Hematopoietic multipotent progenitor cell (in vitro differentiated cells): ENCODE data around the gene XKR7. TPM values are rescaled to one million over a fixed set of nuclear protein-coding genes. Genes with fewer than 3 reads are reported as not detected.

Source experiments
- DNase-seq, 3 donors: peaks; one replicate each; pipeline ENCODE4 v3.0.0-alpha.2; 2011 to 2015; ENCODE audit warnings: low read depth in 2 of 3, low spot score in 2 of 3
- total RNA-seq: library from RNA; depleted of rRNA; stranded (reverse); fragments of >200 nt; gene quantifications from one replicate; pipeline ENCODE4 v1.2.3, GENCODE V29; 2012

XKR7 gene
- total RNA-seq, 1 donor: under 0.01 TPM

DNA sequence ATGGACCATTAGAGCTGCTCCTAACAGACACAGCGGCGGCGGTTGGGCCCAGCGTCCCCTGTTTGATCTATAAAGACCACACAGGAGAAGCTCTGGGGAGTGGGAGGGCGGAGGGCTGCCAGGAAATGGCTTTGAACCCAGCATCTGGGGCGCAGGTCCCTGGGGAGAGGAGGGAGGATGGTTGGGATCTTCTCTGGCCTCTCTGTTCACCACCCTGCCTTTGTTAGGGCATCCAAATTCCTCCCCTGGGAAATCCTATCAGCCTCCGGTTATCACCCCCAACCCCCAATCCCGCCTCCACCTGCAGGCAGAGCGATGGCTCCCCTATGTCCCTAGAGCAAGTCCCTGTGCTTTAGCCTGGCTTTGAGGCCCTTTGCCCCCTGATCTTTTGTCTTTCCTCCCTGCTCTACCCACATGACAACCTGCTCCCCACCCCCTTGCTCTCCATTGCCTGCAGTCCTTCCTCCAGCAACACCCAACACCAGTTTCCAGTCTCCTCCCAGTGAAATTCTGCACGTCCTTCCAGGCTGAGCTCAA lies 7.1 kb downstream of the XKR7 start:
- DNase-seq: no peak

DNA sequence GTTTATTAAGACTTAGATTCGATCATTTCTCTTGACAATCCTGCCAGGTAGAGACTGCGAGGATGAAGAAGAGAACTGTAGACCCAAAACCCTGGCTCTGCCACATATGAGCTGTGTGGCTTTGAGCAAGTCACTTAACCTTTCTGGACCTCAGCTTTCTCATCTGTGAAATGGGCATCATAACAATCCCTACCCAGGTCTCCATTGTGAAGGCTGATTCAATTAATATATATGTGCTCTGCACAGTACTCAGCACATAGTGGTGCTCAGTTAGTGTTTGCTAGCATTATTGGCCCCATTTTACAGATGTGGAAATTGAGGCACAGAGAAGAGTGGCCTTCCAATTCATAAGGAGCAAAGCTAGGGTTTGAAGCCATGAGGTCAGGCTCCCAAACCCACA lies 7.9 kb downstream of the XKR7 start:
- DNase-seq: no peak

DNA sequence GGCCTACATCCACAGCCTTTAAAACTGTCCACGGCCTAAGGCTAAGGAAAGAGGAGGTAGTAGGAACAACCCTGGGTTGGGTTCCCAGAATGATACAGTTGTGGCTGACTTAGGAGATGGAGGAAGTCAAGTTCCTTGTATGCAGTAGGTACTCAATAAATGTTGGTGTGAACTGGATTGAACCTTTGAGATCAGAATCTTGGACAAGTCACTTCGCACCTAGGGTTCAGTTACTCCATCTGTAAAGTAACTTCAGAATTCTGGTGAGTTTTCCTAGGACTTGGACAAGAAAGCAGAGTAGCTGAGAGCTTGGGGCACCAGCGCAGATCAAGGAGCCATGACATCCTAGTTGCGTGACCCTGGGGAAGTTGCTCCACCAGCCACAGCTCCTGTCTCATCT lies 9.1 kb downstream of the XKR7 start:
- no peak for DNase-seq

DNA sequence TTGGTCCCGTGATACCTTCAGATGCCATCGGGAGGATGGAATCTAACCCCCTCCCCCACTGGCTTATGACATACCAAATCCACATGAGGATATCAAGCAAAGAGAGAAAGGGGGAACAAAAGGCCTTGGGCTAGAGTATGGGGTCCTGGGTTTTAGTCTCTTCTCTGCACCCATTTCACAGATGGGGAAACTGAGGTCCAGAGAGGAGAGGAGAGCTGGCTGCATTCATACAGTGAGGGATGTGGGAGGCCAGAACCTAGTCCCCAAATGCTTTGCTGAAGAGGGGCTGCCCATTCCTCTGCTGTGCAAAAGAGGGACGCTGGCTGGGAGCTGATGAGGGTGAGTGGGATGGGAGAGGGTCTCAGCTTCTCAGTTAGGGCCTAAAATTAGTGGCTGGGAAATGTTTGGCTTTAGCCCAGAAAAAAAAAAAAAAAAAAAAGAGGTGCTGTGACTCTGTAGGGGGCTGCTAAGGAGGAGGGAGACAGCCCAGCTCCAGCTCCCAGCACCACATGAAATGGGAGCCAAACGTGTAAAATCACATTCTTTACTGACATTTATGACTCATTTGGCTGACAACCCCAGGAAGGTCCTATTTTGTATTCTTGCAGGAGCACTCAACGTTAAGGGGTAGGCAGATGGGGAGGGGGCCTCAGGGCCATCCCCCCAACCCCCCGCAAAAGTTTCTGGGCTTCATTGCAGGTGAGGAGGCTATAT lies 11.9 kb downstream of the XKR7 start:
- no peak for DNase-seq

DNA sequence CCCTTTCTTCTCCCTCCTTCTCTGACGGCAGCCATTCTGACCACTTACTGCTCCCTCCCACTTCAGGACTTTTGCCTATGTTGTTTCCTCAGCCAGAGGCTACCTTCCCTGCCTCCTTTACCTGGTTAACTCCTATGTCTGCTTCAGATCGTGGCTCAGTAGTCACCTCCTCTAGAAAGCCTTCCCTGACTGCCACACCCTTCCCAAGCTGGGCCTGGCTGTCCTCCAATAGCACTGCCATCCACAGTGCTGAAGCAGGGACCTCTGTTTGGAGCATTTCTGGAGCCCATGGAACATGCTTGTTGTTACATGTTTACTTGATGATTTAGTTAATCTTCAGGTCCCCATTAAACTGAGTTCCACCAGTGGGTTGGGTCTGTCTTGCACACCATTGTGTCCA lies 13.8 kb downstream of the XKR7 start:
- no peak for DNase-seq

DNA sequence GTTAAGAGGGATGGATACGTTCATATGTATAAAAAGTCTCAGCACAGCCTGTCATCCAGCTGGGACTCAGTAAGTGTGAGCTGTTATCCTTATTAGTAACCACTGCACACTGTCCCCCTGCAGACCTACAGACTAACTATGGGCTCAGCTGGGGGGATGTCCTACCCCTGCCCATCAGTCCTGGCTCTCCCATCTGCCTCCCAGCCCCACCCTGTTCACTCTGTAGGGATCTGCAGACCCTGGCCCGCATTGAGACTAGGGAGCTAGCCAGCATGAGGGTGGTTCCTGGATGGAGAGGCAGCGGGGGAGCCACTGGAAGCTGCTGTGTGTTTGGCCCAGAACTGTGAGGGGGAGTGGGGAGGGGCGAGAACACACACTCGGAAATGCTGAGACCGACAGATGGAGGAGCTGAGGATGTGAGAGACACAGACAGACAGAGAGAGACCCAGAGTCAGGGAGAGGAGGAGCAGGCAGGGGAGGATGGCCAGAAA lies 17.1 kb downstream of the XKR7 start:
- DNase-seq: no peak

DNA sequence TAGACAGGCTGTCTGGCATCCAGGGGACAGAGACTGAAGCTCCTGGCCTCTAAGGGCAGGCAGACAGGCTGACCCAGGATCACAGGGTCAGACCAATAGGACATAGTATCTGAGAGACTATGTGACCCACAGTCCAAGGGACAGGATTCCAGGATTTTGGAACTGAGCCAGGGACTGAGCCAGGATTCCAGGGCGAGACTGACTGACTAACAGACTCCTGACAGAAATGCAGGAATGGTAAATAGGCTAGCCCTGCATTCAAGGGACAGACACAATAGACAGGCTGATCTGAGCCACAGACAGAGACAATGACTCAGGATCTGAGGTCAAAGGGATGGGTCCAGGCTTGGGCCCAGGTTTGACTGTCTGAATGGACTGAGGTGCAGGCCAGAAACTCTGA lies 19.8 kb downstream of the XKR7 start:
- no peak for DNase-seq

DNA sequence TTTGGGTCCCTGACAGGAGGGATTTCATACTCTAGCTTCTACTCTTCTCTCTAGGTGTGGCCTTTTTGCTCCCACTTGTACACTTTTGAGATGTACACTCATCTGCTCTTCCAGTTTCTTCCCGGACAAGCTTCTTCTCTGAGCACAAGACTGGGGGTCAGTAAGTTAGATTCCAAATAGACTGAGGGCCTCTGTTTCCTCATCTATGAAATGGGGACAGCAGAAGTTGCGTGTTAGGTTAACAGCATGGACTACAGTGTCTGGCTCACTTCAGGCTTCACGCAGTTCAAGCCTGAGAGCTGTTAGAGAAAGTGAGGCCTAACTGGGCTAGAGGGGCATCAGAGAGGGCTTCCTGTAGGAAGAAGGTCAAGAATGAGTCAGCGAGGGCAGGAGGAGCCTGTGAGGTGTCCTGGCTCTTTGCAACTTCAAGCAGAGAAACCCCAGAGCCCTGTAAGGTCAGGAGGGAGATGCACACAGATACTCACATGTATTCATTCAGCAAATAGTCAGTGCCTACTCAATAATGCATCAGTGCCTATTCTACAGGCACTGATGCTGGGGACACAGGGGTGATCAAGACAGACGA lies 20.6 kb downstream of the XKR7 start:
- no peak for DNase-seq

DNA sequence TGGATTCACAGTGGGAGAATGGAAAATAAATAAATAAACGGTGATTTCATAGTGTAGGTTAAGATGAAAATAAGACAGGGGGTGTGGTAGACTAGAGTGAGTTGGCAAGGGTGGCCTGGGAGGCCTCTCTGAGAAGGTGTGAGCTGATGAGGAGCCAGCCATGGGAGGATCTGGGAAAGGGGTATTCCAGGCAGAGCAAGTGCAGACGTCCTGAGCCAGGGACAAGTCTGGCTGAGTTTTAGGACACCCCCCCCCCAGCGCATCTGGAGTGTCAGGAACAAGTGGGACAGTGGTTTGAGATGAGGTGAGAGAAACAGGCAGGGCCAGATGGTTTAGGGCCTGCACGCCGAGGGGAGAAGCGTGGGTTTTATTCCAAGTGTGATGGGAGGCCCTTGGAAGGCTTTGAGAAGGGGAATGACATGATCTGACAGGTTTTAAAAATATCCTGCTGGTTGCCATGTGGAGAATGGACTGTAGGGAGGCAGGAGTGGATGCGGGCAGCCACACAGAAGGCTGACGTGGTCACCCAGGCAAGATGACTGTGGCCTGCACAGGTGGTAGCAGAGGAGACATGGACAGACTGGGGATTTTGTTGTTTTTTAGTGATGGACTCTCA lies 21.2 kb downstream of the XKR7 start:
- DNase-seq: no peak

DNA sequence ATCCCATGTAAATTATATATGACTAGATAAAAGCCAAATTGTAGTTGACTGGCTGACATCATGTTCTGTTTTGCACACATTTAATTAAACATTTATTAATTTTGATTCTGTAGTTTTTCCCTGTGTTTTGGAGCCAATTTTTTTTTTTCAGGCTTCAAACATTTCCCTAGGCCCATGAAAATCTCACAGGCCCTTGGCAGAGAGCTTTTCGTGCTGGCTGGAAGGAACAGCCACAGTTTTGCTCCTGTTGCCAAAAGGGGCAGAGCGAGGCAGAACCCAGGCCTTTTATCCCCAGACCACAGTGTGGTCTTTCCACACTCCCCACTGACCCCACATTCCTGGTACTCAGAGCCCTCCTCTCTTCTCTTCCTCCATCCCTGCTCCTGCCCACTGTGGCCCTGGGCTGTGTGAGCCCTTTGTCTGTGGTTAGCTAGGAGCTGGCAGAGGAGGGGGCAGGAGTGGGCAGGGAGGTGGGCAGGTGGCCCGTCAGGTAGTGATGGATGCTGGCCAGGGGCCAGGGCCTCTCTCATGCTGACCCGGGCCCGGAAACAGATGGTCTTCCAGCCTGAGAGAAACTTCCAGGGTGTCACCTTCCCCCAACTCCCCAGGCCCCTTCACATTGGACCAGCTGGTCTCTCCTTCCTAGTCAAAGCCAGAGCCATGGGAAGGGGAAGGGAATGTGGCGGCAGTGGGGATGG lies 22.8 kb downstream of the XKR7 start:
- DNase-seq: no peak

DNA sequence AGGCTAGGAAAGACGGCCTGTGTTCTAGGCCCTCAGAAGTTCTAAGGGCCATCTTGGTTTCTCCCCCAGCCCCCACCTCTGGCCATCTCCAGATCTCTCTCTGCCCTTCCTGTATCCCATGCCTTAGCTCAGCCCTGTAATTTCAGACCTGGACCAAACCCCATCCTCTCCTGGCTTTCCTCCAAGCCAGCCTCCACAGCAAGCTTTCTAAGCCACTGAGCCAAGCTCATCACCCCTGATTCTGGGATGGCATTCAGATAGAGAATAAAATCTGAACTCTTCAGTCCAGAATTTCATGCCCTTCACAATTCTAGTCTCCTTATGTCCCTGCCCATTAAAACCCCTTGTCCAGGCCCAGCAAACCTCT lies 23.4 kb downstream of the XKR7 start:
- DNase-seq: no peak

DNA sequence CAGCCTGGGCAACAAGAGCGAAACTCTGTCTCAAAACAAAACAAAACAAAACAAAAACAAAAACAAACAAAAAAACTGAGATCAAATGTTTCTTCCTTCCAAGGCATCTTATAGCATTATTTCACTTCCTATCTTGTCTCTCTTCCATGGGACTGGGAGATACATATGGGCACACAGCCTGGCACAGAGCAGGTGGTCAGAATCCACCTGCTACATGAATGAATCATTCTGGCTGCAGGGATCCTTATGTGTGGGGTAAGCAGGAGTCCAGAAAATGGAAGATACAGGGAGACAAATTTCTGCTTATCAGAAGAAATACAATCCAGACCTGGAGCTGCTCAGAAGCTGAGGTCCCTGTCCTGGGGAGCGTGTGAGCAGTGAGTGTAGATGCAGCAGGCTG lies 24.1 kb downstream of the XKR7 start:
- no peak for DNase-seq

DNA sequence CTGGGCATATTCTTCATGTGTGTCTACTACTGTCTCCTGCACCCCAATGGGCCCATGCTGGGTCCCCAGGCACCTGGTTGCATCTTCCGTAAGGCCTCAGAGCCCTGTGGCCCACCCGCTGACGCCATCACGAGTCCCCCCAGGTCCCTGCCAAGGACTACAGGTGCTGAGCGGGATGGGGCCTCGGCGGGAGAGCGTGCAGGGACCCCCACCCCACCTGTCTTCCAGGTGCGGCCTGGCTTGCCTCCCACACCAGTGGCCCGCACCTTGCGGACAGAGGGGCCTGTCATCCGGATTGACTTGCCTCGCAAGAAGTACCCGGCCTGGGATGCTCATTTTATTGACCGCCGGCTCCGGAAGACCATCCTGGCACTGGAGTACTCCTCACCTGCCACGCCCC lies 29.0 kb downstream of the XKR7 start:
- no peak for DNase-seq

DNA sequence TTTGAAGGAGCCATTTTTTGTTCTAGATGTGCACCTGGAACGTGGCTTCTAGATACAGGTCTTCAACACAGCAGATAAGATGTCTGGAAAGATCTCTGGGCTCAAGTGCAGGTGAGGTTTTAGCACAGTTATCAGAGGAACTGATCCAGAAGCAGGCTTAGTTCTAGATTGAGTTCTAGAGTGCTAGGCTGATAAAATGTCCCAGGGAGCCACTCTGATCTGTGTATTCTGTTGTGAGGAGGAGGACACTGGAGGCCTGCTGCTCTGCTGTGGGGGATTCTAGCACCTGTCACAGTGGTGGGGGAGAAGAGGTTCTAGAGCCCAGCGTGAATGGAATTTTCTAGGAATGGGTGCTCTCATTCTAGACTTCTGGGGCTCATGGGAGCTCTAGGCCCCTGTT lies 30.3 kb downstream of the XKR7 start:
- no peak for DNase-seq

DNA sequence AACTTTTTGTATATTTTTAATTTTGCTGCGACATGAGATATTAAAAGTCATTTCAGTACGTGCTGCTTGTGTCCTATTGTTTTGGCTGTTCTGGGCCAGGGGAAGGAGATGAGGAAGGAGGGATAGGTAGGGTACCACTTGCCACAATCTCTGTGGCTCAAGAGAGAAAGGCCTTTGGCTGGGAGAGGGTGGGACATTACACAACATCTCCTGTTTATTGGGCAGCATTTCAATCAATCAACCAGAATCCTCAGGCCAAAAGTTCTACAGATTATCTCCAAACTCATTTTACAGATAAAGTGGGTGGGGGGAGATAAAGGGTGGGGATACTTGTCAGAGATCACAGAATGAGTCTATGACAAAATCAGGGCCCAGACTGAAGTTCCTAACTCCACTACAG lies 35.4 kb downstream of the XKR7 start:
- DNase-seq: no peak

DNA sequence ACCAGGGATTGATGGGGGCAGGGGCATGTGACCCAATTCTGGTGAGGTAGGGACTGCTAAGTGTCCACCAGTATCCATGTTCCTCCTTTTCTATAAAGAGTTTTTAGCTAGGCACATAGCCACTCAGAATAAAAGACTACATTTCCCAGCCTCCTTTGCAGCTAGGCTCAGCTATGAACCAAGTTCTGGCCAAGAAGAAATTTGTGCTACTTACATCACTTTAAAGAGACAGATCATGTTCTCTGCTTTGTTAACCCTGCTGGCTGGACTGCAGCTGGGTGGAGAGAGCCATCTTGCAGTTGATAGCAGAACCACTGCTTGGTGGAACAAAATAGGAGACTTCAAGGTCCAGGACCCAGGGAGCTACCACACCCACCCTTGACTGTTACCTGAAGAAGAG lies 37.0 kb downstream of the XKR7 start:
- DNase-seq: peak in 1 of 3 donors; percentile 20

DNA sequence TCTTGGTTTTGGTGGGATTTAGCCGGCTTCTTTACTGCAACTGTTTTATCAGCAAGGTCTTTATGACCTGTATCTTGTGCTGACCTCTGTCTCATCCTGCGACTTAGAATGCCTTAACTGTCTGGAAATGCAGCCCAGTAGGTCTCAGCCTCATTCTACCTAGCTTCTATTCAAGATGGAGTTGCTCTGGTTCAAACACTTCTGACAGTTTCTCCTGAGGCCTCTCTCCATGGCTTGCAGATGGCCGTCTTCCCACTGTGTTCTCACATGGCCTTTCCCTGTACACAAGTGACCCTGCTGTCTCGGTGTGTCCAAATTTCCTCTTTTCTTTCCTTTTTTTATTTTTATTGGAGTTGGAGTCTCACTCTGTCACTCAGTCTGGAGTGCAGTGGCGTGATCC lies 38.1 kb downstream of the XKR7 start:
- DNase-seq: no peak

DNA sequence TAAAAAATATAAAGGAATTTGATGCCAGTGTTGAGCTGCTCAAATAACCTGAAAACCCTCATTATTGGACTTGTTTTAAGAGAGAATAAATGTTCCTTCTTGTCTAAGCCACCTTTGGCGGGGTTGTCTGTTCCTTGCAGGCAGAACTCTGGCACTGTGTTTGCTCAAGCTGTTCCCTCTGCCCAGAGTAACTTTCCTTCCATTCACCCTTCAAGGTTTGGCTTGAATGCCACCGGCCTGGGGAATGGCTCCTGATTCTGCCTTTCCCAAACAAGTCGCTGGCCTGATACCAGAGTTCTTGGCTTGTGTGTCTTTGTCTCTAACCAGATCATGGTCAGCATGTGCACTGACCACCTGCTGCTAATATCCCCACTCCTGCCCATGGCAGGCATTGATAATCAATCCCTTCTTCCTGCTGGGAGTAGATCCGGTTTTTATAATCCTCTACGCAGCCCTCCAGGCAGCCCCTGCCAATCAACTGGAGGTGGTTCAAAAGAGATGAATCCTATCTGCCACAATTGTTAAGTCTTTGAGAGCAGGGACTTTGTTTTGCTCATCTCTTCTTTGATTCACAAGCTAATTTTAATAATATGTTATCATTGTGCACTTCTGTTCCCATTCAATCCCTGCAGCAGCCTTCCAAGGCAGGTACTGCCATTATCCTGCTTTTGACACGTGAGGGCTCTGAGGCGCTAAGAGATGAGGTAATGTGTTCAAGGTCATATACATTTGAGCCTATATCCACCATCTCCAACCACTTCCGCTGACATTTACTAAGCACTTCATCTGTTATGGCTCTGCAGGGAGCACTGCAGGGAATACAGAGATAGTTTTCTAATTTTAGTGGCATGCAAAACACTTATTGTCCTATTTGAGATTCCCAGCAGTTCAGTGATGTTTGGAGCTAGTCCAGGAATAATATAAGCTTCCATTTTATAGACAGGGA lies 39.2 kb downstream of the XKR7 start:
- no peak for DNase-seq

DNA sequence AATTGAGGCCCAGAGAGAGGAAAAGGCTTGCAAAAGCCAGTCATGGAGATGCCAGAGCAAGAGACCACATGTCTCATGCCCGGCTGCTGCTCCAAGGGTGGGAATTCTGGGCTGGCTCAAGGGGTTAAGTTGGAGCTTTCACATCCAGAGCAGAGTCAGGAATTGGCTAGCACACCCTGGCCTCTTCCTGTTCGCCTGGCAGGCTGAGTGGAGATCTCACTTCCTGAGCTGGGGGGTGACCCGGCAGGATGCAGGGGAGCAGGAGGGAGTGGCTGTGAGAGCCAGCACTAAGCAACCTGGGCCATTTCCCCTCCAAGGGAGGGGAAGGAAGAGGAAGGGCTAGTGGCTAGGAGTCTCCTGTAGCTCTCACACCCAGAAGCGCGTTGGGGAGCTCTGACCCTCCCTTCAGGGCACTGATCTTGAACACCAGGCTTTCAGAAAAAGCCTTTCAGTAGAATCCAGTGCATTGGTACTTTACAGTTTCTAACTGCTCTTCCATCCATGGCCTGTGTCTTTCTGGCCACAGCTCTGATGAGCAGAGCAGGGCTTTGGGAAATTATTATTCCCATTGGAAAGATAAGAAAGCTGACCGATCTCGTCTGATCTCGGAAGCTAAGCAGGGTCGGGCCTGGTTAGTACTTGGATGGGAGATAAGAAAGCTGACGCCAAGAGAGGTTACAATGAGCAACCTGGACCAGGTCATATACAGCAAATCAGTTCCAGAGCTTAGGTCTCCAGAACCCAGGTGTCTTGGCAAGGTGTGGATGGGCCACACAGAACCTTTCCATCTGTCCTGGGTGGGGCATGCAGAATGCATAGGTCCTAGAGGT lies 40.1 kb downstream of the XKR7 start:
- no peak for DNase-seq
